Endothelial cell of umbilical vein (primary cell): ENCODE results near the gene IQCH. TPM values are rescaled to one million over a fixed set of nuclear protein-coding genes. Genes with fewer than 3 reads are reported as not detected.

ENCODE experiments used
- BruUV-seq: library from RNA; stranded (reverse); fragments of 400-500 nt; replicated peaks from 2 replicates; lab custom pipeline; 2021; lab: Mats Ljungman, UMichigan
- CTCF ChIA-PET: fragments of 300-600, 350-600 bp; sonication (Branson Sonifier 250); formaldehyde crosslinking; loops from one replicate; lab custom pipeline; 2021; ENCODE audit warnings: antibody characterized with exemption, inconsistent platforms; lab: Charles Lee
- POLR2A ChIA-PET: fragments of 300-600, 350-600 bp; sonication (Branson Sonifier 250); formaldehyde crosslinking; loops from one replicate; lab custom pipeline; 2021; ENCODE audit warnings: antibody characterized with exemption, inconsistent platforms; lab: Charles Lee
- DNase-seq: peaks from one replicate; pipeline ENCODE4 v3.0.0-alpha.2; 2011; ENCODE audit warnings: low read depth, low spot score
- FAIRE-seq: peaks from 2 replicates; lab custom pipeline; 2011; peaks lifted over from hg19 to GRCh38; lab: Jason Lieb, UNC
- H2AFZ ChIP-seq: 2 replicates; pipeline ENCODE4 v1.6.0; 2012; ENCODE audit warnings: low read depth, low read length, control low read depth, inconsistent platforms
- H3K27ac ChIP-seq: 2 replicates; pipeline ENCODE4 v1.5.1; 2011; ENCODE audit warnings: low read depth, mild to moderate bottlenecking, control low read depth, low read length, moderate library complexity; ENCODE audit not compliant: insufficient read depth
- H3K27me3 ChIP-seq, 2 experiments: 2 replicates each; pipeline versions ENCODE4 v1.6.0 to v1.6.1; 2011; ENCODE audit warnings: low read length in 2 of 2, mixed read lengths in 1 of 2; ENCODE audit not compliant: control insufficient read depth in 2 of 2, insufficient read depth in 2 of 2
- H3K36me3 ChIP-seq, 2 experiments: 2 replicates in 1 of 2; 3 replicates in 1 of 2; pipeline ENCODE4 v1.5.1; 2011; ENCODE audit warnings: low read length in 2 of 2, mild to moderate bottlenecking in 1 of 2, moderate library complexity in 1 of 2; ENCODE audit not compliant: control insufficient read depth in 2 of 2, insufficient read depth in 2 of 2; ENCODE audit errors: extremely low read depth in 1 of 2
- H3K4me1 ChIP-seq: 3 replicates; pipeline ENCODE4 v1.5.1; 2011; ENCODE audit warnings: mild to moderate bottlenecking, low read length; ENCODE audit not compliant: control insufficient read depth, insufficient read depth; ENCODE audit errors: extremely low read depth
- H3K4me2 ChIP-seq: 2 replicates; pipeline ENCODE4 v1.6.1; 2011; ENCODE audit warnings: low read length, control low read depth, mixed read lengths; ENCODE audit not compliant: insufficient read depth
- H3K4me3 ChIP-seq, 3 experiments: fragments of 200-600 bp in 1 of 3; sonication (generic), shearing (Covaris generic) in 1 of 3; replicated peaks in 1 of 3; 2 replicates each; pipeline ENCODE4 v1.5.1; 2011 to 2016; ENCODE audit warnings: control low read depth in 3 of 3, low read length in 3 of 3, mild to moderate bottlenecking in 2 of 3, inconsistent platforms in 1 of 3, low read depth in 1 of 3, moderate library complexity in 1 of 3; ENCODE audit not compliant: insufficient read depth in 1 of 3
- H3K79me2 ChIP-seq: 2 replicates; pipeline ENCODE4 v1.6.0; 2012; ENCODE audit warnings: low read length, inconsistent platforms; ENCODE audit not compliant: control insufficient read depth, insufficient read depth
- H3K9ac ChIP-seq: replicated peaks from 2 replicates; pipeline ENCODE3; 2011; ENCODE audit warnings: low read length, control low read depth; ENCODE audit not compliant: insufficient read depth; ENCODE audit errors: extremely low read depth
- H3K9me1 ChIP-seq: replicated peaks from 3 replicates; pipeline ENCODE4 v1.6.0; 2011; ENCODE audit warnings: mild to moderate bottlenecking, low read length; ENCODE audit not compliant: control insufficient read depth, insufficient read depth; ENCODE audit errors: extremely low read depth
- H3K9me3 ChIP-seq: replicated peaks from 2 replicates; pipeline ENCODE4 v1.5.1; 2012; ENCODE audit warnings: low read length, inconsistent platforms; ENCODE audit not compliant: control insufficient read depth, insufficient read depth
- H4K20me1 ChIP-seq: replicated peaks from 2 replicates; pipeline ENCODE3; 2011; ENCODE audit warnings: mild to moderate bottlenecking, low read length; ENCODE audit not compliant: control insufficient read depth, insufficient read depth; ENCODE audit errors: extremely low read depth
- EZH2 ChIP-seq: IDR thresholded peaks from 2 replicates; pipeline ENCODE4 v1.6.1; 2012; ENCODE audit warnings: borderline replicate concordance, low read depth, mild to moderate bottlenecking, moderate library complexity, low read length, inconsistent platforms; ENCODE audit not compliant: severe bottlenecking
- FOS ChIP-seq: IDR thresholded peaks from 2 replicates; pipeline ENCODE4 v1.6.1; 2011; ENCODE audit warnings: mild to moderate bottlenecking, low read length, moderate library complexity, borderline replicate concordance; ENCODE audit not compliant: insufficient read depth
- GATA2 ChIP-seq: IDR thresholded peaks from 2 replicates; pipeline ENCODE4 v1.7.0; 2011; ENCODE audit warnings: low read depth, mild to moderate bottlenecking, moderate library complexity, mixed read lengths, low read length; ENCODE audit not compliant: insufficient read length, insufficient read depth
- JUN ChIP-seq: IDR thresholded peaks from 2 replicates; pipeline ENCODE4 v1.6.1; 2011; ENCODE audit warnings: borderline replicate concordance, low read depth; ENCODE audit not compliant: insufficient read length, insufficient read depth
- MAX ChIP-seq: IDR thresholded peaks from 2 replicates; pipeline ENCODE4 v1.6.1; 2011; ENCODE audit not compliant: insufficient read depth, insufficient read length
- MYC ChIP-seq: IDR thresholded peaks from one replicate; pipeline ENCODE4 v1.6.1; 2011; ENCODE audit warnings: mild to moderate bottlenecking, low read depth, low read length
- POLR2A ChIP-seq: IDR thresholded peaks from 2 replicates; pipeline ENCODE4 v1.6.1; 2012; ENCODE audit warnings: low read depth, mild to moderate bottlenecking, control low read depth, low read length
- POLR2AphosphoS5 ChIP-seq: IDR thresholded peaks from 2 replicates; pipeline ENCODE4 v1.6.1; 2012; ENCODE audit warnings: low read depth, mild to moderate bottlenecking, control low read depth, low read length, moderate library complexity; ENCODE audit not compliant: insufficient read depth
- dilution Hi-C: fragments of 300-500 bp; cut with MboI; formaldehyde crosslinking; loops from one replicate; pipeline ENCODE4 v1.15.0; 2019; ENCODE audit warnings: low sequenced_read_pairs; ENCODE audit not compliant: extremely low pct_ligation_motif_present
- intact Hi-C: fragments of 100-400 bp; cut with micrococcal nuclease; formaldehyde crosslinking; loops from one replicate; pipeline ENCODE4 v1.10.0; 2022
- polyA plus RNA-seq, 4 experiments: library from polyadenylated mRNA; depleted of rRNA in 3 of 4; stranded (reverse) in 3 of 4; unstranded in 1 of 4; fragments of >200 nt; gene quantifications; 2 replicates each; pipeline versions ENCODE4 v1.2.1 to v1.2.3, GENCODE V29; 2011 to 2012; ENCODE audit warnings: missing spikeins in 1 of 4
- total RNA-seq: library from RNA; stranded (reverse); gene quantifications from 2 replicates; pipeline ENCODE4 v1.2.3, GENCODE V29; 2021
- TF ChIP-seq, protein P1 (sequence below), 2 donors: IDR thresholded peaks; 1 replicate in 1 of 2; 2 replicates in 1 of 2; pipeline ENCODE4 v1.5.1; 2011; ENCODE audit warnings: low read length in 2 of 2, mild to moderate bottlenecking in 2 of 2, moderate library complexity in 2 of 2, control low read depth in 1 of 2, inconsistent platforms in 1 of 2, low read depth in 1 of 2; ENCODE audit not compliant: insufficient read depth in 1 of 2; ENCODE audit errors: extremely low read depth in 1 of 2

IQCH gene
- total and polyA plus RNA-seq, 2 donors (not counting 3 experiments of a cell fraction or from before 2014, with no cell fraction given), result 0.29 to 0.51 TPM

DNA sequence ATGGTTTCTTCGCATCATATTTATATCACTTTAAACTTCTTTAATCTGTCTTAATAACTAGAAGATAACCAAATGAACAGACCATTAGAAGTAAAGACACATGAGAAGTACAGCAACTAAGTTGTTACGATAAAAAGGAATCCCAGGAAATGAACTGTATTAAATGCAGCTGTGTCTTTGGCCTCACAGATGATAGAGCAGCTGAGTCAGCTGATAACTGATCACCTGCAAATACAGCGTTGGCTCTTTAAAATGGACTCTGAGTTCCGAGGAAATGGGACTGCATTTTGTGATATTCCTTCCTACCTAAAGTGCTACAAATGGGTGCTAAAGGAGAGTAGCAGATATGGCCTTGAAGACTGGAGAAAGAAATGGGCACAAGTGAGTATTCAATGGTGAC is 145.3 kb downstream of the IQCH start:
- intact Hi-C loops, result no loop called here
- no peak overlapping the region for H2AFZ ChIP-seq
- dilution Hi-C loops, result no loop called here
- H4K20me1 ChIP-seq, result no peaks in the 10 kb centered on the region
- TF ChIP-seq POLR2A, result no peak
- no peak for TF ChIP-seq POLR2AphosphoS5
- H3K9me1 ChIP-seq, result no peaks in the 10 kb centered on the region
- H3K9ac ChIP-seq, result no peak overlapping the region
- ChIA-PET POLR2A (no interaction called here), CTCF (interaction anchor here (0.8 to 1.7 kb wide), 3 partner anchors 13 to 437 kb away, joined by 3 to 5 read pairs (median 3); no protein-coding TSS in a partner anchor)
- FAIRE-seq, result no peak
- no peaks in the 10 kb centered on the region for H3K4me1 ChIP-seq
- BruUV-seq, result no TSS peak
- no peaks in the 10 kb centered on the region for H3K9me3 ChIP-seq
- H3K36me3 ChIP-seq, result no peaks in the 10 kb centered on the region
- H3K79me2 ChIP-seq, result no peaks in the 10 kb centered on the region
- H3K4me2 ChIP-seq, result no peak overlapping the region
- H3K4me3 ChIP-seq, result no peak overlapping the region
- no peak for DNase-seq
- H3K27ac ChIP-seq, result no peak overlapping the region
- peaks cover 0 to 4% of the 10 kb centered on the region in 2 experiments for H3K27me3 ChIP-seq

GRCh38 chr15:67400890-67401289 is 146.3 kb downstream of the IQCH start:
- H3K27me3 ChIP-seq, result peaks cover 0 to 5% of the 10 kb centered on the region in 2 experiments
- no peaks in the 10 kb centered on the region for H4K20me1 ChIP-seq
- peak; percentile 26 for FAIRE-seq
- no peak overlapping the region for H3K9ac ChIP-seq
- ChIA-PET POLR2A (no interaction called here), CTCF (interaction anchor here (1.4 to 1.7 kb wide), 2 partner anchors 123 to 436 kb away, joined by 3 to 5 read pairs; no protein-coding TSS in a partner anchor)
- H2AFZ ChIP-seq, result no peak overlapping the region
- H3K9me1 ChIP-seq, result no peaks in the 10 kb centered on the region
- H3K4me3 ChIP-seq, result no peak overlapping the region
- no peaks in the 10 kb centered on the region for H3K36me3 ChIP-seq
- BruUV-seq, result no TSS peak
- peak; percentile 52 for DNase-seq
- dilution Hi-C loops (no loop called here), intact Hi-C loops (no loop called here)
- no peaks in the 10 kb centered on the region for H3K4me1 ChIP-seq
- H3K27ac ChIP-seq, result no peak overlapping the region
- no peak overlapping the region for H3K4me2 ChIP-seq
- TF ChIP-seq EZH2 (no peak), JUN (no peak), POLR2AphosphoS5 (no peak), POLR2A (no peak), FOS (no peak), MAX (no peak), MYC (no peak), GATA2 (no peak)
- TF ChIP-seq, protein P1, sequence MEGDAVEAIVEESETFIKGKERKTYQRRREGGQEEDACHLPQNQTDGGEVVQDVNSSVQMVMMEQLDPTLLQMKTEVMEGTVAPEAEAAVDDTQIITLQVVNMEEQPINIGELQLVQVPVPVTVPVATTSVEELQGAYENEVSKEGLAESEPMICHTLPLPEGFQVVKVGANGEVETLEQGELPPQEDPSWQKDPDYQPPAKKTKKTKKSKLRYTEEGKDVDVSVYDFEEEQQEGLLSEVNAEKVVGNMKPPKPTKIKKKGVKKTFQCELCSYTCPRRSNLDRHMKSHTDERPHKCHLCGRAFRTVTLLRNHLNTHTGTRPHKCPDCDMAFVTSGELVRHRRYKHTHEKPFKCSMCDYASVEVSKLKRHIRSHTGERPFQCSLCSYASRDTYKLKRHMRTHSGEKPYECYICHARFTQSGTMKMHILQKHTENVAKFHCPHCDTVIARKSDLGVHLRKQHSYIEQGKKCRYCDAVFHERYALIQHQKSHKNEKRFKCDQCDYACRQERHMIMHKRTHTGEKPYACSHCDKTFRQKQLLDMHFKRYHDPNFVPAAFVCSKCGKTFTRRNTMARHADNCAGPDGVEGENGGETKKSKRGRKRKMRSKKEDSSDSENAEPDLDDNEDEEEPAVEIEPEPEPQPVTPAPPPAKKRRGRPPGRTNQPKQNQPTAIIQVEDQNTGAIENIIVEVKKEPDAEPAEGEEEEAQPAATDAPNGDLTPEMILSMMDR (IDR thresholded peaks at IDR 0.05; ENCODE audit: extremely low read depth in 1 of 2, insufficient read depth in 1 of 2, low read depth in 1 of 2, low read length in 2 of 2), result no peak
- H3K79me2 ChIP-seq, result no peaks in the 10 kb centered on the region
- no peaks in the 10 kb centered on the region for H3K9me3 ChIP-seq
